Esophagus squamous epithelium (tissue), 4 donors: ENCODE measurements around the gene BTAF1.

ENCODE experiments used
- CTCF ChIP-seq, 6 experiments: fragments of 450-650 bp in 4 of 6; fragments of 200-600 bp in 2 of 6; sonication (generic) in 2 of 6; IDR thresholded peaks; one replicate each; pipeline ENCODE4 v1.5.1; 2016 to 2019; ENCODE audit warnings: antibody characterized with exemption in 6 of 6, mild to moderate bottlenecking in 4 of 6, moderate library complexity in 4 of 6
- POLR2A ChIP-seq, 4 donors: fragments of 450-650 bp; IDR thresholded peaks; one replicate each; pipeline ENCODE4 v1.6.1; 2017; ENCODE audit warnings: antibody characterized with exemption in 4 of 4, mild to moderate bottlenecking in 4 of 4, moderate library complexity in 3 of 4

GRCh38 chr10:91983416-91983815 is 59.8 kb downstream of the BTAF1 start:
- TF ChIP-seq CTCF (IDR thresholded peaks at IDR 0.05) (no peak), POLR2A (IDR thresholded peaks at IDR 0.05) (no peak)
